ENCODE measurements around the gene FCMR.

Gene FCMR

DNA sequence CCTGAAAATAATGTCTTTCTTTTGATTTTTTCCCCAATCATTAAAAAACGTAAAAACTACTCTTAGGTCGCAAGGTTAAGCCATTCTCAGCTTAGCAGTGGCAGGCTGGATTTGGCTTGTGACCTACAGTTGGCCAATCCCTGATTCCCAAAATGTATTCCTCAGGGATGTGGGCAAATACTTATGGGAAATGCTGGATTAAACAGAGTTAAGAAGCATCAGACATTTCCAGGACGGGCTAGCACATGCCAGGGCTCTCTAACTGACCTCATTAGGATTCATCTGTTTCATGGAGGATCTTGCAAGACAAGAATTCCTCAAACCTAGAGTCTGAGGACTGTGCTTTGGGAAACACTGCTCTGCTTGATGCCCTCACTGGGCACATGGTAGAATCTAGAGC lies 25.5 kb downstream of the FCMR start:
- H3K9me3 ChIP-seq (ENCODE audit: control extremely low read depth in 1 of 5, control insufficient read depth in 4 of 5, insufficient read depth in 2 of 5, low read depth in 1 of 5, low read length in 4 of 5), result no peaks in the 10 kb centered on the region
- WGBS (ENCODE audit: insufficient coverage), result 100% methylated on average over 3 of the region's 3 CpGs
- no peaks in the 10 kb centered on the region for H3K36me3 ChIP-seq (ENCODE audit: control insufficient read depth in 4 of 4, insufficient read depth in 4 of 4, low read length in 3 of 4)
- ChIA-PET CTCF (interaction anchor here (1.0 to 2.6 kb wide), 4 partner anchors 11 to 31 kb away, joined by 3 to 12 read pairs (median 6); partner anchors contain the start of gene IL20), POLR2A (interaction anchor here (0.9 kb wide), 1 partner anchor 63 kb away, joined by 3 read pairs; no protein-coding TSS in a partner anchor)
- H3K4me3 ChIP-seq (ENCODE audit: control insufficient read depth in 1 of 7, extremely low read depth in 1 of 7, insufficient read depth in 4 of 7, low read depth in 2 of 7, low read length in 6 of 7), result no peak overlapping the region
- H3K27ac ChIP-seq (ENCODE audit: insufficient read depth in 1 of 2, low read depth in 1 of 2, low read length in 2 of 2, poor library complexity in 1 of 2, severe bottlenecking in 2 of 2), result no peak overlapping the region
- no peaks in the 10 kb centered on the region for H3K4me1 ChIP-seq (ENCODE audit: control extremely low read depth in 1 of 4, control insufficient read depth in 4 of 4, insufficient read depth in 4 of 4, low read length in 3 of 4)
- H3K27me3 ChIP-seq (replicated peaks in 2 of 5; ENCODE audit: control insufficient read depth in 4 of 5, insufficient read depth in 5 of 5, low read length in 4 of 5), result no peaks in the 10 kb centered on the region
- DNase-seq, result no peak

DNA sequence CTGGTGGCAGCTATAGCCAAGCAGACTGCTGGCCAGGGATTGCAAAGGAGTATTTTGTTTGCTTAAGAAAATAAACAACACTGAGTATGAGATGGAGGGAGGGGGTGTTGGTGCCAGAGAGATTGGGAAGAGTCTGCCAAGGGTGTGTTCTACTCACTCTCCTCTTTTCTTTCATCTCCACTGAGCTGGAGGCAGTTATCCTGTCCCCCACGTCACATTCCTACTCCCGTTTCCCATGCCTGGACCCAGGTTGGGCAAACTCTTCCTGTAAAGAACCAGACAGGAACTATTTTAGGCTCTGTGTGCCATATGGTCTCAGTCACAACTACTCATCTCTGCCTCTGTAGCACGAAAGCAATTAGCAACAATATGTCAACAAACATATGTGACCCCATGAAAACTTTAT lies 25.9 kb downstream of the FCMR start:
- POLR2A ChIA-PET, result interaction anchor here (0.9 kb wide), 1 partner anchor 63 kb away, joined by 3 read pairs; no protein-coding TSS in a partner anchor
- H3K4me3 ChIP-seq (ENCODE audit: control insufficient read depth in 1 of 7, extremely low read depth in 1 of 7, insufficient read depth in 4 of 7, low read depth in 2 of 7, low read length in 6 of 7), result no peak overlapping the region

GRCh38 chr1:206895325-206895724 lies 26.4 kb downstream of the FCMR start:
- H3K36me3 ChIP-seq (ENCODE audit: control insufficient read depth in 4 of 4, insufficient read depth in 4 of 4, low read length in 3 of 4), result no peaks in the 10 kb centered on the region
- H3K27ac ChIP-seq (ENCODE audit: insufficient read depth in 1 of 2, low read depth in 1 of 2, low read length in 2 of 2, poor library complexity in 1 of 2, severe bottlenecking in 2 of 2), result no peak overlapping the region
- no peak for DNase-seq
- H3K27me3 ChIP-seq (replicated peaks in 2 of 5; ENCODE audit: control insufficient read depth in 4 of 5, insufficient read depth in 5 of 5, low read length in 4 of 5), result no peaks in the 10 kb centered on the region
- no peak overlapping the region for H3K4me3 ChIP-seq (ENCODE audit: control insufficient read depth in 1 of 7, extremely low read depth in 1 of 7, insufficient read depth in 4 of 7, low read depth in 2 of 7, low read length in 6 of 7)
- no peaks in the 10 kb centered on the region for H3K9me3 ChIP-seq (ENCODE audit: control extremely low read depth in 1 of 5, control insufficient read depth in 4 of 5, insufficient read depth in 2 of 5, low read depth in 1 of 5, low read length in 4 of 5)
- CTCF ChIA-PET, result interaction anchor here (0.9 to 2.6 kb wide), 6 partner anchors 10 to 30 kb away, joined by 4 to 12 read pairs (median 6); partner anchors contain the start of gene IL20
- 100% methylated on average over 2 of the region's 3 CpGs for WGBS (ENCODE audit: insufficient coverage)
- POLR2A ChIA-PET, result no interaction called here
- H3K4me1 ChIP-seq (ENCODE audit: control extremely low read depth in 1 of 4, control insufficient read depth in 4 of 4, insufficient read depth in 4 of 4, low read length in 3 of 4), result peaks cover 0 to 8% (median 2%) of the 10 kb centered on the region in 4 experiments

More for the DNA sequence above, 25.9 kb downstream of the FCMR start:
- WGBS (ENCODE audit: insufficient coverage), result 64% methylated on average over 3 of the region's 3 CpGs
- no peaks in the 10 kb centered on the region for H3K9me3 ChIP-seq (ENCODE audit: control extremely low read depth in 1 of 5, control insufficient read depth in 4 of 5, insufficient read depth in 2 of 5, low read depth in 1 of 5, low read length in 4 of 5)
- no peak for DNase-seq
- H3K4me1 ChIP-seq (ENCODE audit: control extremely low read depth in 1 of 4, control insufficient read depth in 4 of 4, insufficient read depth in 4 of 4, low read length in 3 of 4), result peaks cover 0 to 3% (median 0%) of the 10 kb centered on the region in 4 experiments
- no peaks in the 10 kb centered on the region for H3K27me3 ChIP-seq (replicated peaks in 2 of 5; ENCODE audit: control insufficient read depth in 4 of 5, insufficient read depth in 5 of 5, low read length in 4 of 5)
- no peak overlapping the region for H3K27ac ChIP-seq (ENCODE audit: insufficient read depth in 1 of 2, low read depth in 1 of 2, low read length in 2 of 2, poor library complexity in 1 of 2, severe bottlenecking in 2 of 2)
- CTCF ChIA-PET, result interaction anchor here (0.9 to 2.6 kb wide), 7 partner anchors 9 to 31 kb away, joined by 3 to 12 read pairs (median 5); partner anchors contain the start of gene IL20
- no peaks in the 10 kb centered on the region for H3K36me3 ChIP-seq (ENCODE audit: control insufficient read depth in 4 of 4, insufficient read depth in 4 of 4, low read length in 3 of 4)

- CTCF ChIA-PET, result interaction anchor here (1.2 to 2.8 kb wide), 4 partner anchors 13 to 42 kb away, joined by 3 to 12 read pairs (median 4); no protein-coding TSS in a partner anchor
- no peaks in the 10 kb centered on the region for H3K9me3 ChIP-seq (ENCODE audit: control extremely low read depth in 1 of 5, control insufficient read depth in 4 of 5, insufficient read depth in 2 of 5, low read depth in 1 of 5, low read length in 4 of 5)
- no peaks in the 10 kb centered on the region for H3K27me3 ChIP-seq (replicated peaks in 2 of 5; ENCODE audit: control insufficient read depth in 4 of 5, insufficient read depth in 5 of 5, low read length in 4 of 5)
- no peak overlapping the region for H3K4me3 ChIP-seq (ENCODE audit: control insufficient read depth in 1 of 7, extremely low read depth in 1 of 7, insufficient read depth in 4 of 7, low read depth in 2 of 7, low read length in 6 of 7)
- DNase-seq, result no peak
- H3K27ac ChIP-seq (ENCODE audit: insufficient read depth in 1 of 2, low read depth in 1 of 2, low read length in 2 of 2, poor library complexity in 1 of 2, severe bottlenecking in 2 of 2), result no peak overlapping the region
- POLR2A ChIA-PET, result no interaction called here
- no peaks in the 10 kb centered on the region for H3K36me3 ChIP-seq (ENCODE audit: control insufficient read depth in 4 of 4, insufficient read depth in 4 of 4, low read length in 3 of 4)
- no CpG with 5 or more reads among the region's 2 CpGs for WGBS (ENCODE audit: insufficient coverage)
- H3K4me1 ChIP-seq (ENCODE audit: control extremely low read depth in 1 of 4, control insufficient read depth in 4 of 4, insufficient read depth in 4 of 4, low read length in 3 of 4), result peaks cover 0 to 9% (median 2%) of the 10 kb centered on the region in 4 experiments
Measured at GRCh38 chr1:206893380-206893779, 28.4 kb downstream of the FCMR start.

DNA sequence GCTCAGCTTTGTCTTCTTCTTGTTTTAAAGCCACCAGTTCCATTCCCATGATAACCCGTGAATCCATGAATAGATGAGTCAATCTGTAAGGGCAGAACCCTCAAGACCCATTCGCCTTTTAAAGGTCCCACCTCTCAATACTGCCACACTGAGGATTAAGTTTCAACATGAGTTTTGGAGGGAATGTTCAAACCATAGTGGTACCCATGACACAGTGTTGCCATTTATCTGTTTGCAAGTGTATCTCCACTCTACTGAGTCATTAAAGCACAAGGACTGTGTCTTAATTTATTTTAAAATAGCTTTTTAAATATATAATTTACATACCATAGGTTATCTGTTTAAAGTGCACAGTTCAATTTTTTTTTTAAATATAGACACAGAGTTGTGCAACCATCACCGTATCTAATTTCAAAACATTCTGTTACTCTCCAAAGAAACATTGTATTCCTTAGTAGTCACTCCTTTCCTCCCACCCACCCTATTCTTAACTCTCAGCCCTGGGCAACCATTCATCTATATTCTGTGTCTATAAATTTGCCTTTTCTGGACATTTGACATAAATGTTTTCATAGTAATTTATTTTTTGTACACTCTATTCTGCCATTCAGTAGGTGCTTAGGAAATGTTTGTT lies 29.3 kb downstream of the FCMR start:
- Histone ChIP-seq H3K27me3 (replicated peaks in 2 of 5; ENCODE audit: control insufficient read depth in 4 of 5, insufficient read depth in 5 of 5, low read length in 4 of 5) (no peaks in the 10 kb centered on the region), H3K36me3 (ENCODE audit: control insufficient read depth in 4 of 4, insufficient read depth in 4 of 4, low read length in 3 of 4) (no peaks in the 10 kb centered on the region), H3K4me1 (ENCODE audit: control extremely low read depth in 1 of 4, control insufficient read depth in 4 of 4, insufficient read depth in 4 of 4, low read length in 3 of 4) (peaks cover 0 to 9% (median 2%) of the 10 kb centered on the region in 4 experiments), H3K27ac (ENCODE audit: insufficient read depth in 1 of 2, low read depth in 1 of 2, low read length in 2 of 2, poor library complexity in 1 of 2, severe bottlenecking in 2 of 2) (no peak overlapping the region), H3K4me3 (ENCODE audit: control insufficient read depth in 1 of 7, extremely low read depth in 1 of 7, insufficient read depth in 4 of 7, low read depth in 2 of 7, low read length in 6 of 7) (no peak overlapping the region), H3K9me3 (ENCODE audit: control extremely low read depth in 1 of 5, control insufficient read depth in 4 of 5, insufficient read depth in 2 of 5, low read depth in 1 of 5, low read length in 4 of 5) (no peaks in the 10 kb centered on the region)
- no peak for DNase-seq
- POLR2A ChIA-PET, result no interaction called here
- CTCF ChIA-PET, result interaction anchor here (1.5 to 2.8 kb wide), 2 partner anchors 14 to 17 kb away, joined by 4 to 12 read pairs; no protein-coding TSS in a partner anchor
- 95% methylated on average over 3 of the region's 3 CpGs for WGBS (ENCODE audit: insufficient coverage)

GRCh38 chr1:206891412-206891811 lies 30.3 kb downstream of the FCMR start:
- no peaks in the 10 kb centered on the region for H3K27me3 ChIP-seq (replicated peaks in 2 of 5; ENCODE audit: control insufficient read depth in 4 of 5, insufficient read depth in 5 of 5, low read length in 4 of 5)
- H3K4me3 ChIP-seq (ENCODE audit: control insufficient read depth in 1 of 7, extremely low read depth in 1 of 7, insufficient read depth in 4 of 7, low read depth in 2 of 7, low read length in 6 of 7), result no peak overlapping the region
- DNase-seq, result no peak
- H3K27ac ChIP-seq (ENCODE audit: insufficient read depth in 1 of 2, low read depth in 1 of 2, low read length in 2 of 2, poor library complexity in 1 of 2, severe bottlenecking in 2 of 2), result no peak overlapping the region
- no peaks in the 10 kb centered on the region for H3K36me3 ChIP-seq (ENCODE audit: control insufficient read depth in 4 of 4, insufficient read depth in 4 of 4, low read length in 3 of 4)
- peaks cover 0 to 9% (median 2%) of the 10 kb centered on the region in 4 experiments for H3K4me1 ChIP-seq (ENCODE audit: control extremely low read depth in 1 of 4, control insufficient read depth in 4 of 4, insufficient read depth in 4 of 4, low read length in 3 of 4)
- 100% methylated on average over 1 of the region's 1 CpG for WGBS (ENCODE audit: insufficient coverage)
- POLR2A ChIA-PET, result no interaction called here
- H3K9me3 ChIP-seq (ENCODE audit: control extremely low read depth in 1 of 5, control insufficient read depth in 4 of 5, insufficient read depth in 2 of 5, low read depth in 1 of 5, low read length in 4 of 5), result no peaks in the 10 kb centered on the region
- CTCF ChIA-PET, result interaction anchor here (0.8 to 2.8 kb wide), 2 partner anchors 15 to 22 kb away, joined by 3 to 12 read pairs; no protein-coding TSS in a partner anchor

Data from common myeloid progenitor, CD34-positive (primary cell).